Measurements from ENCODE around the gene BBS5. TPM values are rescaled to one million over a fixed set of nuclear protein-coding genes. Genes with fewer than 3 reads are reported as not detected.

The BBS5 gene
- total RNA-seq, 1 experiment from 2014 or later: 0.55 TPM

- Histone ChIP-seq H3K27ac (ENCODE audit: insufficient read length, low read depth, low read length) (no peak overlapping the region), H2BK12ac (ENCODE audit: insufficient read length, low read depth, low read length) (no peak overlapping the region), H3K9ac (ENCODE audit: extremely low read depth, insufficient read length, low read length) (no peak overlapping the region), H2BK5ac (ENCODE audit: insufficient read length, low read length) (no peak overlapping the region), H2AK5ac (ENCODE audit: insufficient read length, low read length) (no peak overlapping the region), H3K79me1 (ENCODE audit: insufficient read depth, low read depth, low read length, poor library complexity, severe bottlenecking) (no peaks in the 10 kb centered on the region), H3K4me1 (ENCODE audit: insufficient read depth, low read length) (no peaks in the 10 kb centered on the region), H3K9me3 (ENCODE audit: control insufficient read depth, low read depth, low read length) (no peaks in the 10 kb centered on the region), H3K18ac (ENCODE audit: insufficient read length, low read depth, low read length) (no peak overlapping the region), H2BK15ac (ENCODE audit: low read depth, low read length) (no peak overlapping the region), H3K4ac (ENCODE audit: low read depth, low read length) (no peak overlapping the region), H3K27me3 (ENCODE audit: insufficient read depth, low read length) (peaks cover 3% of the 10 kb centered on the region; the same call in 1 of the 2 replicates), H3K23ac (ENCODE audit: insufficient read length, low read depth, low read length) (no peak overlapping the region), H4K5ac (ENCODE audit: insufficient read length, low read depth, low read length) (no peak overlapping the region), H4K91ac (ENCODE audit: insufficient read length, low read depth, low read length) (no peak overlapping the region), H3T11ph (ENCODE audit: low read length) (no peak overlapping the region), H4K8ac (replicated peaks; ENCODE audit: insufficient read length, low read depth, low read length) (no peak overlapping the region), H3K14ac (ENCODE audit: insufficient read depth, low read length) (no peak overlapping the region), H2BK20ac (ENCODE audit: low read depth, low read length, poor library complexity, severe bottlenecking) (no peak overlapping the region), H4K20me1 (ENCODE audit: control insufficient read depth, insufficient read depth, insufficient read length) (no peaks in the 10 kb centered on the region), H3K4me2 (ENCODE audit: insufficient read depth, insufficient read length, low read length) (no peak overlapping the region), H2AFZ (ENCODE audit: low read length) (no peak overlapping the region), H2BK120ac (ENCODE audit: low read depth, low read length, poor library complexity, severe bottlenecking) (no peak overlapping the region), H3K23me2 (ENCODE audit: insufficient read length, low read depth, low read length, poor library complexity, severe bottlenecking) (no peaks in the 10 kb centered on the region), H3K56ac (ENCODE audit: insufficient read length, low read depth, low read length) (no peak overlapping the region), H3K79me2 (ENCODE audit: insufficient read depth, low read length) (no peaks in the 10 kb centered on the region)
- H3K4me3 Mint-ChIP-seq: no peak overlapping the region
- peaks cover 0 to 4% (median 0%) of the 10 kb centered on the region in 3 experiments; a peak in 2 of 7 replicates for H3K36me3 Mint-ChIP-seq (ENCODE audit: insufficient read depth in 1 of 3, low read depth in 3 of 3)
- H3K27ac Mint-ChIP-seq: no peak overlapping the region
- no peak for TF ChIP-seq CTCF (conservative IDR thresholded peaks at IDR 0.05)
- peaks cover 22% of the 10 kb centered on the region for H3K27me3 Mint-ChIP-seq (ENCODE audit: low read depth)
- H3K9me3 Mint-ChIP-seq: peaks cover 3 to 4% of the 10 kb centered on the region in 2 experiments; a peak in 4 of 5 replicates
- DNase-seq: no peak
- H3K4me1 Mint-ChIP-seq: no peaks in the 10 kb centered on the region
Measured at GRCh38 chr2:169486487-169486886, 7.2 kb downstream of the BBS5 start.
